ENCODE data around the gene VWCE. TPM values are rescaled to one million over a fixed set of nuclear protein-coding genes. Genes with fewer than 3 reads are reported as not detected.
A peak's percentile ranks its signal among the peaks of the same experiment; 100 is the strongest.

The VWCE gene
- polyA plus RNA-seq, 1 of the 3 experiments (the other 2 are of a cell fraction) = 5.0 TPM

DNA sequence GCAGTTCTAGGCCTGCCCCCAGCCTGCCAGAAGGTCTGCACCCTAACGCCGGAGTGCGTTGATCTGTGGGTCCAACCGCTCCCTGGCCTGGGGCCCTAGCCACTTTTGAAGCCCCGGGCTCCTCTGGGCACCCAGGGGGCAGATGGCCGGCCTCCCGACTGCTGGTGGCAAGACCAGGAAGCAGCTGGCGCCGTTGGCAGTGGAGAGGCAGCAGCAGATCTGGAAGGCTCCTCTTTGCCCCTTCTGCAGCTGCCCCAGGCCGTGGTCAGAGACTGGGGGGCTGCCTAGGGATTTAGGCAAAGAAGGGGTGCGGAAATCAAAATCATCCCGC lies 445 bp upstream of the VWCE start:
- no peak overlapping the region for H2AFZ ChIP-seq (ENCODE audit: low read depth)
- CTCF ChIA-PET = interaction anchor here (0.7 to 2.0 kb wide), 5 partner anchors 41 to 464 kb away, joined by 3 to 8 read pairs (median 5); no protein-coding TSS in a partner anchor

More for the DNA sequence above, 445 bp upstream of the VWCE start:
- peak overlapping the region; percentile 55 to 69; a peak in 2 of 4 replicates for H3K4me3 ChIP-seq (ENCODE audit: low read depth in 2 of 2, low read length in 1 of 2)
- peak overlapping the region; percentile 97 for H3K4me2 ChIP-seq
- 0 out of 2 replicates have a peak, but pooled peaks cover 6% of the 10 kb centered on the region for H4K20me1 ChIP-seq (ENCODE audit: insufficient read depth)
- POLR2A ChIA-PET = interaction anchor here (0.6 to 0.8 kb wide), 2 partner anchors 66 to 119 kb away, joined by 3 to 9 read pairs; partner anchors contain the start of genes CYB561A3 and TMEM138
- no peak overlapping the region for H3K9ac ChIP-seq
- H3F3A ChIP-seq (replicated peaks; ENCODE audit: insufficient read depth) = peaks cover 17% of the 10 kb centered on the region
- H3K27ac ChIP-seq (ENCODE audit: low read depth in 2 of 2, low read length in 1 of 2) = no peak overlapping the region
- H3K4me1 ChIP-seq (ENCODE audit: control insufficient read depth in 1 of 2, insufficient read depth in 2 of 2, low read depth in 1 of 2, low read length in 1 of 2) = peaks cover 16 to 23% of the 10 kb centered on the region in 2 experiments; a peak in 2 of 4 replicates
- peaks cover 3 to 27% of the 10 kb centered on the region in 2 experiments for H3K36me3 ChIP-seq (replicated peaks in 1 of 2; ENCODE audit: control insufficient read depth in 1 of 2, insufficient read depth in 2 of 2, low read length in 1 of 2)
- no peaks in the 10 kb centered on the region for H3K79me2 ChIP-seq (ENCODE audit: insufficient read depth)
- TF ChIP-seq FOXJ3 (CRISPR knock-in tag; IDR thresholded peaks at IDR 0.05) = no peak
- TF ChIP-seq NRF1 (IDR thresholded peaks at IDR 0.05; ENCODE audit: low read depth, low read length) = no peak
- TF ChIP-seq POLR2AphosphoS5 (IDR thresholded peaks at IDR 0.05; ENCODE audit: low read depth, low read length) = no peak
- TF ChIP-seq NFIC (IDR thresholded peaks at IDR 0.05; ENCODE audit: borderline replicate concordance) = no peak
- no peak for TF ChIP-seq RCOR1 (IDR thresholded peaks at IDR 0.05; ENCODE audit: low read length)
- TF ChIP-seq, protein P1, sequence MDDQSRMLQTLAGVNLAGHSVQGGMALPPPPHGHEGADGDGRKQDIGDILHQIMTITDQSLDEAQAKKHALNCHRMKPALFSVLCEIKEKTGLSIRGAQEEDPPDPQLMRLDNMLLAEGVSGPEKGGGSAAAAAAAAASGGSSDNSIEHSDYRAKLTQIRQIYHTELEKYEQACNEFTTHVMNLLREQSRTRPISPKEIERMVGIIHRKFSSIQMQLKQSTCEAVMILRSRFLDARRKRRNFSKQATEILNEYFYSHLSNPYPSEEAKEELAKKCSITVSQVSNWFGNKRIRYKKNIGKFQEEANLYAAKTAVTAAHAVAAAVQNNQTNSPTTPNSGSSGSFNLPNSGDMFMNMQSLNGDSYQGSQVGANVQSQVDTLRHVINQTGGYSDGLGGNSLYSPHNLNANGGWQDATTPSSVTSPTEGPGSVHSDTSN (IDR thresholded peaks at IDR 0.05) = no peak
- TF ChIP-seq JUND (IDR thresholded peaks at IDR 0.05) = no peak
- TF ChIP-seq, protein P2, sequence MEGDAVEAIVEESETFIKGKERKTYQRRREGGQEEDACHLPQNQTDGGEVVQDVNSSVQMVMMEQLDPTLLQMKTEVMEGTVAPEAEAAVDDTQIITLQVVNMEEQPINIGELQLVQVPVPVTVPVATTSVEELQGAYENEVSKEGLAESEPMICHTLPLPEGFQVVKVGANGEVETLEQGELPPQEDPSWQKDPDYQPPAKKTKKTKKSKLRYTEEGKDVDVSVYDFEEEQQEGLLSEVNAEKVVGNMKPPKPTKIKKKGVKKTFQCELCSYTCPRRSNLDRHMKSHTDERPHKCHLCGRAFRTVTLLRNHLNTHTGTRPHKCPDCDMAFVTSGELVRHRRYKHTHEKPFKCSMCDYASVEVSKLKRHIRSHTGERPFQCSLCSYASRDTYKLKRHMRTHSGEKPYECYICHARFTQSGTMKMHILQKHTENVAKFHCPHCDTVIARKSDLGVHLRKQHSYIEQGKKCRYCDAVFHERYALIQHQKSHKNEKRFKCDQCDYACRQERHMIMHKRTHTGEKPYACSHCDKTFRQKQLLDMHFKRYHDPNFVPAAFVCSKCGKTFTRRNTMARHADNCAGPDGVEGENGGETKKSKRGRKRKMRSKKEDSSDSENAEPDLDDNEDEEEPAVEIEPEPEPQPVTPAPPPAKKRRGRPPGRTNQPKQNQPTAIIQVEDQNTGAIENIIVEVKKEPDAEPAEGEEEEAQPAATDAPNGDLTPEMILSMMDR (IDR thresholded peaks at IDR 0.05) = no peak
- TF ChIP-seq GABPA (IDR thresholded peaks at IDR 0.05; ENCODE audit: low read depth) = no peak
- TF ChIP-seq GATA2 (CRISPR knock-in tag; IDR thresholded peaks at IDR 0.05) = no peak
- TF ChIP-seq FOXM1 (IDR thresholded peaks at IDR 0.05; ENCODE audit: low read depth) = no peak
- no peak for TF ChIP-seq SIN3A (IDR thresholded peaks at IDR 0.05; ENCODE audit: borderline replicate concordance, low read depth, low read length)
- TF ChIP-seq MEF2A (IDR thresholded peaks at IDR 0.05; ENCODE audit: borderline replicate concordance, low read depth) = no peak
- TF ChIP-seq, protein P3, sequence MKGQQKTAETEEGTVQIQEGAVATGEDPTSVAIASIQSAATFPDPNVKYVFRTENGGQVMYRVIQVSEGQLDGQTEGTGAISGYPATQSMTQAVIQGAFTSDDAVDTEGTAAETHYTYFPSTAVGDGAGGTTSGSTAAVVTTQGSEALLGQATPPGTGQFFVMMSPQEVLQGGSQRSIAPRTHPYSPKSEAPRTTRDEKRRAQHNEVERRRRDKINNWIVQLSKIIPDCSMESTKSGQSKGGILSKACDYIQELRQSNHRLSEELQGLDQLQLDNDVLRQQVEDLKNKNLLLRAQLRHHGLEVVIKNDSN (IDR thresholded peaks at IDR 0.05; ENCODE audit: borderline replicate concordance, low read depth) = no peak
- WGBS (ENCODE audit: low lambda C conversion rate) = 97% methylated on average over 6 of the region's 12 CpGs
- H3K9me2 ChIP-seq = no peaks in the 10 kb centered on the region
- no peaks in the 10 kb centered on the region for H3K27me3 ChIP-seq (ENCODE audit: insufficient read depth)
- H3K9me3 ChIP-seq = no peaks in the 10 kb centered on the region
- DNase-seq = no peak
